Sigmoid colon (tissue), 7 donors: ENCODE data around the gene IL1R2. TPM values are rescaled to one million over a fixed set of nuclear protein-coding genes. Genes with fewer than 3 reads are reported as not detected.

Experiments used
- DNase-seq: peaks from one replicate; pipeline ENCODE4 v3.0.0-alpha.2; 2019
- H3K27ac ChIP-seq, 4 donors: fragments of 200-600 bp; sonication (generic); one replicate each; pipeline ENCODE4 v1.5.1; 2016 to 2019; ENCODE audit warnings: mild to moderate bottlenecking in 1 of 4
- H3K27me3 ChIP-seq, 3 donors: fragments of 200-600 bp; sonication (generic); one replicate each; pipeline ENCODE4 v1.5.1; 2019; ENCODE audit warnings: mild to moderate bottlenecking in 1 of 3
- H3K36me3 ChIP-seq, 4 donors: fragments of 200-600 bp; sonication (generic); one replicate each; pipeline ENCODE4 v1.5.1; 2016 to 2019
- H3K4me1 ChIP-seq, 4 donors: fragments of 200-600 bp; sonication (generic); one replicate each; pipeline ENCODE4 v1.5.1; 2017 to 2019
- H3K4me3 ChIP-seq, 4 donors: fragments of 200-600 bp; sonication (generic); one replicate each; pipeline ENCODE4 v1.5.1; 2017 to 2019; ENCODE audit warnings: mild to moderate bottlenecking in 2 of 4, moderate library complexity in 1 of 4
- H3K9me3 ChIP-seq, 4 donors: fragments of 200-600 bp in 3 of 4; sonication (generic) in 3 of 4; one replicate each; pipeline versions ENCODE4 v1.5.1 to v1.6.1; 2013 to 2019
- EP300 ChIP-seq, 4 donors: sonication (generic); formaldehyde crosslinking; IDR thresholded peaks; one replicate each; pipeline ENCODE4 v1.6.1; 2017; ENCODE audit warnings: antibody characterized with exemption in 4 of 4
- POLR2A ChIP-seq, 2 donors: fragments of 450-650 bp; IDR thresholded peaks; one replicate each; pipeline ENCODE4 v1.6.1; 2016; ENCODE audit warnings: antibody characterized with exemption in 2 of 2, mild to moderate bottlenecking in 2 of 2, moderate library complexity in 2 of 2
- POLR2AphosphoS5 ChIP-seq, 4 donors: sonication (generic); formaldehyde crosslinking; IDR thresholded peaks; one replicate each; pipeline ENCODE4 v1.6.1; 2017; ENCODE audit warnings: antibody characterized with exemption in 4 of 4
- WGBS, 2 donors: extraction: QIAGEN DNeasy Blood & Tissue Kit; methylation state at CpG; one replicate each; pipeline ENCODE4 v1.1.7; 2013; 5-methylcytosine and 5-hydroxymethylcytosine counted together
- intact Hi-C: fragments of 100-400 bp; cut with DNase I; formaldehyde crosslinking; loops from one replicate; pipeline ENCODE4 v1.15.1; 2023
- polyA plus RNA-seq, 3 donors: library from polyadenylated mRNA; stranded (reverse); fragments of 200-250 nt; gene quantifications; one replicate each; pipeline ENCODE4 v1.2.3, GENCODE V29; 2013
- total RNA-seq, 4 donors: library from RNA; depleted of rRNA; stranded (reverse); fragments of >200 nt; gene quantifications; one replicate each; pipeline ENCODE4 v1.1.0, GENCODE V29; 2016
- TF ChIP-seq, protein P1 (sequence below), 4 experiments: fragments of 450-650 bp in 3 of 4; fragments of 200-600 bp in 1 of 4; IDR thresholded peaks; one replicate each; pipeline ENCODE4 v1.5.1; 2016 to 2019; ENCODE audit warnings: antibody characterized with exemption in 4 of 4, mild to moderate bottlenecking in 3 of 4, moderate library complexity in 2 of 4
- donor health status: healthy with polysubstance abuse.
- donor health status: Bipolar disorder and iron deficiency.
- donor health status: healthy.

IL1R2 gene
- total and polyA plus RNA-seq, 7 donors: 3.0 to 26.4 (median 15.9) TPM

DNA sequence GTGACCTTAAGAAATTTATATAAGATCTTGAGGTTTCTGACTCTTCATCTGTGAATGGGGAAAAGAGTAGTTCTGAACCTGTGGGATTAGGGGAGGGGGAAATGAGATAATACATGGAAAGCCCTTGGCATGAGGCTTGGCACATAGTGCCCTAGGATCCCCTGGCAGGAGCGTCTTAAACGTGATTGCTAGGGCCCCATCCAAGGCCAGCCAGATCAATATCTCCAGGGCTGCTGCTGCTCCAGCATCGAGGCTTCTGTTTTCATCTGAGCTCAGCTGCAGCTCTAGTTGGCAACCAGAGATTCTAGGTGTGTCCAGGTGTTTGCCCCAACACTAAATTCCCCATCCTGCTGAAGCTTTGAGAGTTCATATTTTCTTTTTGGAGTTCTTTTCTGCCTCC is 71.0 kb downstream of the IL1R2 start:
- Histone ChIP-seq H3K36me3 (no peaks in the 10 kb centered on the region), H3K27ac (peak overlapping the region; percentile 89 to 98 (median 94)), H3K9me3 (no peaks in the 10 kb centered on the region), H3K4me1 (peaks cover 0 to 78% (median 68%) of the 10 kb centered on the region in 4 donors), H3K27me3 (no peaks in the 10 kb centered on the region), H3K4me3 (no peak overlapping the region)
- intact Hi-C loops: loop anchor here (5.0 kb wide), 2 partner anchors 41 to 366 kb away; partner anchors contain the start of gene MAP4K4
- no peak for DNase-seq
- 65 to 71% methylated on average over 3 of the region's 3 CpGs for WGBS, 2 donors
- TF ChIP-seq EP300 (IDR thresholded peaks at IDR 0.05) (no peak), POLR2A (IDR thresholded peaks at IDR 0.05) (no peak), POLR2AphosphoS5 (IDR thresholded peaks at IDR 0.05) (no peak)
- TF ChIP-seq, protein P1, sequence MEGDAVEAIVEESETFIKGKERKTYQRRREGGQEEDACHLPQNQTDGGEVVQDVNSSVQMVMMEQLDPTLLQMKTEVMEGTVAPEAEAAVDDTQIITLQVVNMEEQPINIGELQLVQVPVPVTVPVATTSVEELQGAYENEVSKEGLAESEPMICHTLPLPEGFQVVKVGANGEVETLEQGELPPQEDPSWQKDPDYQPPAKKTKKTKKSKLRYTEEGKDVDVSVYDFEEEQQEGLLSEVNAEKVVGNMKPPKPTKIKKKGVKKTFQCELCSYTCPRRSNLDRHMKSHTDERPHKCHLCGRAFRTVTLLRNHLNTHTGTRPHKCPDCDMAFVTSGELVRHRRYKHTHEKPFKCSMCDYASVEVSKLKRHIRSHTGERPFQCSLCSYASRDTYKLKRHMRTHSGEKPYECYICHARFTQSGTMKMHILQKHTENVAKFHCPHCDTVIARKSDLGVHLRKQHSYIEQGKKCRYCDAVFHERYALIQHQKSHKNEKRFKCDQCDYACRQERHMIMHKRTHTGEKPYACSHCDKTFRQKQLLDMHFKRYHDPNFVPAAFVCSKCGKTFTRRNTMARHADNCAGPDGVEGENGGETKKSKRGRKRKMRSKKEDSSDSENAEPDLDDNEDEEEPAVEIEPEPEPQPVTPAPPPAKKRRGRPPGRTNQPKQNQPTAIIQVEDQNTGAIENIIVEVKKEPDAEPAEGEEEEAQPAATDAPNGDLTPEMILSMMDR (IDR thresholded peaks at IDR 0.05): no peak

DNA sequence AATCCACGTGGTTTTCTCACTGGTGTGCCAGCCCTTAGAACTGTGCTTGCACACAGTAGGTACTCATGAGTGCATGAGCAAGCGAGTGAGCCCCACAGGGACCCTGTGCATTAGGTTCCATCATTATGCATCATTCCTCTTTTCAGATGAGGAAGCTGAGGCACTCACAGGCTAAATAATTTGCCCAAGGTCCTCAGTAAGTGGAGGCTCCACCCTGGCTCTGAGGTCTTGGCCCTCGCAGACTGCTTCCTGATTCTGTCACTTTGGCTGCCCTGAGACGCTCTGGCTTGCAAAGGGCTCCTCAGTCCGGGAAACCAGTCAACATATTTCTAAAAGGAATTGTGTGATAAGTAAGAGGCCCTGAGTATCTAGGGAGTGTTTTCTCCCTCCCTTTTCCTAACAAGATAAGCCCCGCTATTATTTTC is 71.7 kb downstream of the IL1R2 start:
- Histone ChIP-seq H3K27ac (peak overlapping the region; percentile 89 to 98 (median 94)), H3K4me1 (peaks cover 0 to 78% (median 68%) of the 10 kb centered on the region in 4 donors), H3K4me3 (no peak overlapping the region), H3K36me3 (no peaks in the 10 kb centered on the region), H3K9me3 (no peaks in the 10 kb centered on the region), H3K27me3 (no peaks in the 10 kb centered on the region)
- WGBS, 2 donors: 59 to 66% methylated on average over 6 of the region's 6 CpGs
- intact Hi-C loops: loop anchor here (5.0 kb wide), 2 partner anchors 41 to 366 kb away; partner anchors contain the start of gene MAP4K4
- TF ChIP-seq EP300 (IDR thresholded peaks at IDR 0.05) (peak in 1 of 4 donors; percentile 61), POLR2AphosphoS5 (IDR thresholded peaks at IDR 0.05) (peak in 3 of 4 donors; percentile 42 to 71 (median 60)), POLR2A (IDR thresholded peaks at IDR 0.05) (no peak)
- TF ChIP-seq, protein P1 (IDR thresholded peaks at IDR 0.05): no peak
- DNase-seq: peak; percentile 86

DNA sequence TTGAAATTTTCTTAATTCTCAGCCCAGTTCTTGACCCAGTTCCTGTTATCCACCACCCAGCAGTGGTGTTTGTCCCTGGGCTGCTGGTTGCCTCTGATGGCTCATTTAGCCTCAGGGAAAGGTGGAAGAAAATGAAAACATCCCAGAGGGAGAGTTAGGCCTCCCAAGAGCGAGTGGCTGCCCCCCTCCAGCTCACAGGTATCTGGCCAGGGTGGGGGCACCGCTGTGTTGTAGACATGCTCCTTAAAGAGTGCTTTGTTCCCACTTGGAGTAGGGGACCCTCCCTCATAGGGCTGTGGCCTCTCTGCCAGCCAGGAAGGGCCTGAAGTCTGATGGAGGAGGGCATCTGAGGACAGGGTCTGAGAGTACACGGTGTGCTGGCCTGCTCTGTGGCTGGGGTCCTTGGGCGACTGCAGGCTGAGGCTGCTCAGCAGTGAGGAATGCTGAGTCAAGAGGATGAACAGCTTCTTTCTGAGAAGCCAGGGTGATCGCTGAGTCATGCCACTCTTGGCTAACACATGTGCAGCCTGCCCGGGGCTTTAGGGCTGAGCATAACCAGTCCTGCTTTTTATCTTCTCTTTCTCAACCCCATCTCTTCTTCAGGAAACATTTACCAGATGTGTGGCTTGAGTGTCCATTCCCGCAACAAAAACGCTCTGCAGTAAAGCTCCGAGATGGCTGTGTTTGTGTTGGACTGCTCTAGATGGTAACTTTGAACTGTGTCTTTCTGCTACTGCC is 72.3 kb downstream of the IL1R2 start:
- Histone ChIP-seq H3K27me3 (no peaks in the 10 kb centered on the region), H3K27ac (peak overlapping the region; percentile 89 to 98 (median 94)), H3K4me1 (peaks cover 0 to 79% (median 68%) of the 10 kb centered on the region in 4 donors), H3K4me3 (peak overlapping the region in 1 of 4 donors; percentile 4), H3K9me3 (no peaks in the 10 kb centered on the region), H3K36me3 (no peaks in the 10 kb centered on the region)
- intact Hi-C loops: loop anchor here (1.0 to 5.0 kb wide), 4 partner anchors 13 to 367 kb away; partner anchors contain the start of gene MAP4K4
- WGBS, 2 donors: 26 to 32% methylated on average over 9 of the region's 9 CpGs
- peak; percentile 55 to 99 (median 94) for TF ChIP-seq EP300 (IDR thresholded peaks at IDR 0.05)
- peak; percentile 96 to 99 (median 98) for TF ChIP-seq POLR2AphosphoS5 (IDR thresholded peaks at IDR 0.05)
- TF ChIP-seq, protein P1 (IDR thresholded peaks at IDR 0.05): no peak
- TF ChIP-seq POLR2A (IDR thresholded peaks at IDR 0.05): no peak
- peak; percentile 98 for DNase-seq

GRCh38 chr2:102064679-102065674 is 73.2 kb downstream of the IL1R2 start:
- peak overlapping the region in 1 of 4 donors; percentile 4 for H3K4me3 ChIP-seq

More at GRCh38 chr2:102064679-102065674, 73.2 kb downstream of the IL1R2 start:
- WGBS, 2 donors: 68 to 80% methylated on average over 17 of the region's 17 CpGs
- DNase-seq: no peak
- Histone ChIP-seq H3K27me3 (no peaks in the 10 kb centered on the region), H3K4me1 (peaks cover 0 to 79% (median 66%) of the 10 kb centered on the region in 4 donors), H3K27ac (peak overlapping the region; percentile 89 to 98 (median 94)), H3K36me3 (no peaks in the 10 kb centered on the region), H3K9me3 (no peaks in the 10 kb centered on the region)
- TF ChIP-seq EP300 (IDR thresholded peaks at IDR 0.05): peak in 1 of 4 donors; percentile 21
- TF ChIP-seq POLR2A (IDR thresholded peaks at IDR 0.05): no peak
- intact Hi-C loops: loop anchor here (1.0 to 5.0 kb wide), 4 partner anchors 14 to 368 kb away; partner anchors contain the start of gene MAP4K4
